Keratinocyte (primary cell): ENCODE results near the gene TNRC18. TPM values are rescaled to one million over a fixed set of nuclear protein-coding genes. Genes with fewer than 3 reads are reported as not detected.

Experiments used
- DNase-seq: peaks from one replicate; pipeline ENCODE4 v3.0.0-alpha.2; 2011; ENCODE audit warnings: low read depth, missing footprints, low spot score
- FAIRE-seq: peaks from 2 replicates; lab custom pipeline; 2011; peaks lifted over from hg19 to GRCh38; lab: Jason Lieb, UNC
- H2AFZ ChIP-seq: 2 replicates; pipeline ENCODE4 v1.6.0; 2012; ENCODE audit warnings: low read length, control low read depth, inconsistent platforms; ENCODE audit not compliant: control insufficient read depth
- H3K27ac ChIP-seq: 2 replicates; pipeline ENCODE4 v1.5.1; 2011; ENCODE audit warnings: low read length; ENCODE audit not compliant: control insufficient read depth, insufficient read depth
- H3K27me3 ChIP-seq: 3 replicates; pipeline ENCODE4 v1.6.0; 2011; ENCODE audit warnings: low read length; ENCODE audit not compliant: control insufficient read depth, insufficient read depth; ENCODE audit errors: extremely low read depth
- H3K36me3 ChIP-seq, 2 experiments: 2 replicates in 1 of 2; 3 replicates in 1 of 2; pipeline ENCODE4 v1.5.1; 2011; ENCODE audit warnings: low read length in 2 of 2, mild to moderate bottlenecking in 1 of 2; ENCODE audit not compliant: control insufficient read depth in 2 of 2, insufficient read depth in 2 of 2; ENCODE audit errors: extremely low read depth in 1 of 2
- H3K4me1 ChIP-seq: 3 replicates; pipeline ENCODE4 v1.5.1; 2011; ENCODE audit warnings: low read length; ENCODE audit not compliant: control insufficient read depth, insufficient read depth; ENCODE audit errors: extremely low read depth
- H3K4me2 ChIP-seq: 3 replicates; pipeline ENCODE4 v1.6.0; 2011; ENCODE audit warnings: low read depth, low read length; ENCODE audit not compliant: control insufficient read depth, insufficient read depth; ENCODE audit errors: extremely low read depth
- H3K4me3 ChIP-seq, 3 experiments: fragments of 200-600 bp in 1 of 3; sonication (generic) in 1 of 3; 2 replicates in 2 of 3; 3 replicates in 1 of 3; pipeline ENCODE4 v1.5.1; 2011 to 2016; ENCODE audit warnings: low read length in 3 of 3, mild to moderate bottlenecking in 3 of 3, control low read depth in 2 of 3, inconsistent platforms in 1 of 3, low read depth in 1 of 3, mixed read lengths in 1 of 3, mixed run types in 1 of 3, moderate library complexity in 1 of 3; ENCODE audit not compliant: control insufficient read depth in 2 of 3, insufficient read depth in 2 of 3; ENCODE audit errors: extremely low read depth in 1 of 3
- H3K79me2 ChIP-seq: 2 replicates; pipeline ENCODE4 v1.6.0; 2012; ENCODE audit warnings: low read length; ENCODE audit not compliant: control insufficient read depth, insufficient read depth
- H3K9ac ChIP-seq: 3 replicates; pipeline ENCODE4 v1.6.0; 2011; ENCODE audit warnings: low read length; ENCODE audit not compliant: control insufficient read depth, insufficient read depth; ENCODE audit errors: extremely low read depth
- H3K9me1 ChIP-seq: 3 replicates; pipeline ENCODE4 v1.6.0; 2011; ENCODE audit warnings: low read length; ENCODE audit not compliant: control insufficient read depth, insufficient read depth; ENCODE audit errors: extremely low read depth
- H3K9me3 ChIP-seq: 2 replicates; pipeline ENCODE4 v1.5.1; 2012; ENCODE audit warnings: low read depth, low read length; ENCODE audit not compliant: control insufficient read depth
- H4K20me1 ChIP-seq: 3 replicates; pipeline ENCODE4 v1.6.0; 2011; ENCODE audit warnings: low read length; ENCODE audit not compliant: control insufficient read depth, insufficient read depth; ENCODE audit errors: extremely low read depth
- CTCF ChIP-seq, 3 experiments: IDR thresholded peaks in 1 of 3; conservative IDR thresholded peaks in 1 of 3; optimal IDR thresholded peaks in 1 of 3; 2 replicates in 2 of 3; 3 replicates in 1 of 3; pipeline versions ENCODE3 to v1.5.1; 2011; ENCODE audit warnings: low read length in 3 of 3, mild to moderate bottlenecking in 3 of 3, moderate library complexity in 2 of 3, control low read depth in 1 of 3, inconsistent platforms in 1 of 3; ENCODE audit not compliant: insufficient read depth in 2 of 3; ENCODE audit errors: extremely low read depth in 1 of 3
- EZH2 ChIP-seq: IDR thresholded peaks from one replicate; pipeline ENCODE4 v1.6.1; 2012; ENCODE audit warnings: inconsistent platforms, mild to moderate bottlenecking, low read length, moderate library complexity
- dilution Hi-C: fragments of 300-500 bp; cut with MboI; formaldehyde crosslinking; loops from one replicate; pipeline ENCODE4 v1.7.0; 2020; ENCODE audit warnings: low sequenced_read_pairs; ENCODE audit not compliant: extremely low pct_ligation_motif_present
- polyA plus RNA-seq, 5 experiments: library from polyadenylated mRNA; depleted of rRNA in 3 of 5; stranded (reverse) in 3 of 5; stranded (forward) in 1 of 5; unstranded in 1 of 5; fragments of >200 nt; gene quantifications; 1 replicate in 1 of 5; 2 replicates in 3 of 5; 3 replicates in 1 of 5; pipeline versions ENCODE4 v1.2.1 to v1.2.3, GENCODE V29; 2011 to 2012; ENCODE audit warnings: missing spikeins in 2 of 5, low read depth in 1 of 5, low replicate concordance in 1 of 5

TNRC18 gene
- polyA plus RNA-seq, 1 donor (not counting 4 experiments of a cell fraction or from before 2014, with no cell fraction given) = 13.2 TPM

- no peak for TF ChIP-seq EZH2
- TF ChIP-seq CTCF (optimal IDR thresholded peaks at IDR 0.05 in 1 of 3, IDR thresholded peaks at IDR 0.05 in 1 of 3, conservative IDR thresholded peaks at IDR 0.05 in 1 of 3; ENCODE audit: extremely low read depth in 1 of 3, insufficient read depth in 2 of 3, low read length in 3 of 3) = no peak
- Histone ChIP-seq H3K4me1 (no peaks in the 10 kb centered on the region), H3K9ac (no peak overlapping the region), H3K79me2 (no peaks in the 10 kb centered on the region), H3K27ac (no peak overlapping the region), H3K9me1 (no peaks in the 10 kb centered on the region), H2AFZ (no peak overlapping the region), H3K4me2 (no peak overlapping the region), H3K36me3 (no peaks in the 10 kb centered on the region), H4K20me1 (no peaks in the 10 kb centered on the region), H3K9me3 (no peaks in the 10 kb centered on the region), H3K27me3 (peaks cover 21% of the 10 kb centered on the region), H3K4me3 (no peak overlapping the region)
- no peak for FAIRE-seq
- DNase-seq = no peak
- dilution Hi-C loops = no loop called here
Observed at GRCh38 chr7:5279734-5280133, 143.9 kb downstream of the TNRC18 start.

- no peaks in the 10 kb centered on the region for H3K9me1 ChIP-seq
- no peaks in the 10 kb centered on the region for H3K9me3 ChIP-seq
- dilution Hi-C loops = no loop called here
- no peak overlapping the region for H3K9ac ChIP-seq
- H3K79me2 ChIP-seq = no peaks in the 10 kb centered on the region
- no peak overlapping the region for H2AFZ ChIP-seq
- no peak overlapping the region for H3K4me3 ChIP-seq
- FAIRE-seq (no peak), DNase-seq (no peak)
- no peaks in the 10 kb centered on the region for H3K4me1 ChIP-seq
- peaks cover 20% of the 10 kb centered on the region for H3K27me3 ChIP-seq
- no peaks in the 10 kb centered on the region for H4K20me1 ChIP-seq
- TF ChIP-seq EZH2 (no peak), CTCF (optimal IDR thresholded peaks at IDR 0.05 in 1 of 3, IDR thresholded peaks at IDR 0.05 in 1 of 3, conservative IDR thresholded peaks at IDR 0.05 in 1 of 3; ENCODE audit: extremely low read depth in 1 of 3, insufficient read depth in 2 of 3, low read length in 3 of 3) (no peak)
- H3K27ac ChIP-seq = no peak overlapping the region
- no peaks in the 10 kb centered on the region for H3K36me3 ChIP-seq
- H3K4me2 ChIP-seq = no peak overlapping the region
Observed at GRCh38 chr7:5278766-5279165, 144.9 kb downstream of the TNRC18 start.
